C4-2B (cell line): ENCODE measurements around the gene MSRB3.

Source experiments
- H3K27ac ChIP-seq: fragments of 450-650 bp; 2 replicates; pipeline ENCODE4 v1.5.1; 2017
- CTCF ChIP-seq: fragments of 450-650 bp; conservative IDR thresholded peaks from 2 replicates; pipeline ENCODE4 v1.5.1; 2017; ENCODE audit warnings: mild to moderate bottlenecking
- ZFX ChIP-seq: fragments of 450-650 bp; IDR thresholded peaks from 2 replicates; pipeline ENCODE4 v1.6.1; 2017

MSRB3 gene

GRCh38 chr12:65278576-65279368 lies at the start of gene MSRB3:
TSS of gene MSRB3 (plus strand) at chr12:65278683. CDS start at chr12:65308580, 29,897 bp downstream.
- peak within 1 kb of the TSS; percentile 8; the same call in 1 of the 2 replicates for H3K27ac ChIP-seq
- TF ChIP-seq CTCF = peak; percentile 24
- TF ChIP-seq ZFX = no peak

- no peak overlapping the region for H3K27ac ChIP-seq
- no peak for TF ChIP-seq CTCF
- no peak for TF ChIP-seq ZFX
Measured at GRCh38 chr12:65229441-65229840, 49.0 kb upstream of the MSRB3 start.

GRCh38 chr12:65232476-65233077 lies 45.9 kb upstream of the MSRB3 start:
- H3K27ac ChIP-seq = no peak overlapping the region
- TF ChIP-seq CTCF (peak; percentile 77), ZFX (no peak)

- no peak overlapping the region for H3K27ac ChIP-seq
Measured at GRCh38 chr12:65237153-65237552, 41.3 kb upstream of the MSRB3 start.

GRCh38 chr12:65238609-65239008 lies 39.9 kb upstream of the MSRB3 start:
- H3K27ac ChIP-seq = no peak overlapping the region
- TF ChIP-seq CTCF (no peak), ZFX (no peak)

More at GRCh38 chr12:65237153-65237552, 41.3 kb upstream of the MSRB3 start:
- TF ChIP-seq CTCF (no peak), ZFX (no peak)

GRCh38 chr12:65248656-65249633 lies 29.5 kb upstream of the MSRB3 start:
- TF ChIP-seq ZFX = no peak
- no peak for TF ChIP-seq CTCF
- H3K27ac ChIP-seq = no peak overlapping the region

GRCh38 chr12:65252515-65252914 lies 26.0 kb upstream of the MSRB3 start:
- H3K27ac ChIP-seq = no peak overlapping the region
- TF ChIP-seq ZFX = no peak
- no peak for TF ChIP-seq CTCF
